WTC11 (cell line): Measurements from ENCODE around the gene JMJD8. TPM values are rescaled to one million over a fixed set of nuclear protein-coding genes. Genes with fewer than 3 reads are reported as not detected.

ENCODE experiments used
- ATAC-seq: fragments of 200-7000 bp; cut with Tn5 transposase; 2 replicates; pipeline ENCODE4 v1.10.0; 2021; ENCODE audit warnings: mild to moderate bottlenecking, moderate library complexity
- CTCF ChIA-PET: fragments of 300-600 bp; sonication (Branson Sonifier 250); formaldehyde crosslinking; loops from one replicate; lab custom pipeline; 2021; ENCODE audit warnings: antibody characterized with exemption; lab: Charles Lee
- POLR2A ChIA-PET: fragments of 350-600 bp; sonication (Branson Sonifier 250); formaldehyde crosslinking; loops from one replicate; lab custom pipeline; 2021; ENCODE audit warnings: antibody characterized with exemption; lab: Charles Lee
- DNase-seq: peaks from one replicate; pipeline ENCODE4 v3.0.0; 2021; ENCODE audit warnings: low spot score
- H3K27ac Mint-ChIP-seq: 2 replicates; pipeline ENCODE4 v1.8.0; 2021; ENCODE audit warnings: mixed read lengths
- H3K27me3 Mint-ChIP-seq: 2 replicates; pipeline ENCODE4 v1.8.0; 2021; ENCODE audit warnings: low read depth, mild to moderate bottlenecking, moderate library complexity, mixed read lengths
- H3K36me3 Mint-ChIP-seq: 2 replicates; pipeline ENCODE4 v1.8.0; 2021; ENCODE audit warnings: mixed read lengths
- H3K4me1 Mint-ChIP-seq: 2 replicates; pipeline ENCODE4 v1.8.0; 2022; ENCODE audit warnings: mixed read lengths
- H3K4me3 Mint-ChIP-seq: 2 replicates; pipeline ENCODE4 v1.8.0; 2021; ENCODE audit warnings: mild to moderate bottlenecking, moderate library complexity, mixed read lengths
- H3K9me3 Mint-ChIP-seq: 2 replicates; pipeline ENCODE4 v1.8.0; 2021; ENCODE audit warnings: mixed read lengths
- CBFB ChIP-seq: sonication (generic); formaldehyde crosslinking; IDR thresholded peaks from 2 replicates; pipeline ENCODE4 v1.8.1; 2022; ENCODE audit warnings: mild to moderate bottlenecking, low read depth, missing genetic modification reagents
- CDX4 ChIP-seq: fragments of 250-450 bp; sonication (Bioruptor Pico); IDR thresholded peaks from 2 replicates; pipeline ENCODE4 v1.9.0; 2021; ENCODE audit warnings: moderate library complexity, mild to moderate bottlenecking, inconsistent platforms, borderline replicate concordance
- E2F4 ChIP-seq: sonication (generic); formaldehyde crosslinking; IDR thresholded peaks from 2 replicates; pipeline ENCODE4 v1.8.1; 2022; ENCODE audit warnings: low read depth, mild to moderate bottlenecking, moderate library complexity, missing genetic modification reagents, borderline replicate concordance
- ELF4 ChIP-seq: sonication (generic); formaldehyde crosslinking; IDR thresholded peaks from 2 replicates; pipeline ENCODE4 v1.8.1; 2022; ENCODE audit warnings: low read depth, mild to moderate bottlenecking, moderate library complexity, missing genetic modification reagents
- FOXK1 ChIP-seq: sonication (generic); formaldehyde crosslinking; IDR thresholded peaks from 2 replicates; pipeline ENCODE4 v1.8.0; 2022; ENCODE audit warnings: mild to moderate bottlenecking, moderate library complexity, missing genetic modification reagents
- NFATC4 ChIP-seq: fragments of 250-450 bp; sonication (Bioruptor Pico); IDR thresholded peaks from 2 replicates; pipeline ENCODE4 v1.9.0; 2021; ENCODE audit warnings: mild to moderate bottlenecking
- NR3C1 ChIP-seq: sonication (generic); formaldehyde crosslinking; conservative IDR thresholded peaks from 2 replicates; pipeline ENCODE4 v1.8.1; 2023; ENCODE audit warnings: low read depth, mild to moderate bottlenecking, missing genetic modification reagents
- SMAD3 ChIP-seq: sonication (generic); formaldehyde crosslinking; IDR thresholded peaks from 2 replicates; pipeline ENCODE4 v1.8.0; 2022; ENCODE audit warnings: missing genetic modification reagents, mild to moderate bottlenecking, borderline replicate concordance
- SP1 ChIP-seq: sonication (generic); formaldehyde crosslinking; conservative IDR thresholded peaks from 2 replicates; pipeline ENCODE4 v1.8.1; 2022; ENCODE audit warnings: missing genetic modification reagents
- TP53 ChIP-seq: sonication (generic); formaldehyde crosslinking; IDR thresholded peaks from 2 replicates; pipeline ENCODE4 v1.8.1; 2023; ENCODE audit warnings: mild to moderate bottlenecking, missing genetic modification reagents
- ZNF121 ChIP-seq: sonication (generic); formaldehyde crosslinking; IDR thresholded peaks from 2 replicates; pipeline ENCODE4 v1.8.0; 2023; ENCODE audit warnings: missing genetic modification reagents
- ZNF532 ChIP-seq: fragments of 250-450 bp; sonication (Bioruptor Pico); IDR thresholded peaks from 2 replicates; pipeline ENCODE4 v1.9.0; 2021; ENCODE audit warnings: mild to moderate bottlenecking, borderline replicate concordance
- ZNF671 ChIP-seq: fragments of 250-450 bp; sonication (Bioruptor Pico); IDR thresholded peaks from 2 replicates; pipeline ENCODE4 v1.8.0; 2021; ENCODE audit warnings: mild to moderate bottlenecking
- total RNA-seq: library from RNA; stranded (reverse); gene quantifications from 3 replicates; pipeline ENCODE4 v1.2.3, GENCODE V29; 2021
- TF ChIP-seq, protein P1 (sequence below): sonication (generic); formaldehyde crosslinking; IDR thresholded peaks from 2 replicates; pipeline ENCODE4 v1.8.0; 2022; ENCODE audit warnings: mild to moderate bottlenecking, missing genetic modification reagents
- TF ChIP-seq, protein P2 (sequence below): fragments of 250-450 bp; sonication (Bioruptor Pico); IDR thresholded peaks from 2 replicates; pipeline ENCODE4 v1.9.0; 2021; ENCODE audit warnings: mild to moderate bottlenecking

The JMJD8 gene
- total RNA-seq, 1 experiment from 2014 or later, result 61.2 TPM

- TF ChIP-seq ZNF532 (CRISPR knock-in tag) (no peak), ZNF671 (CRISPR knock-in tag) (no peak)
Measured at GRCh38 chr16:646679-647172, 37.4 kb downstream of the JMJD8 start (continued).

- no peaks in the 10 kb centered on the region for H3K36me3 Mint-ChIP-seq
- TF ChIP-seq SP1 (no peak), NFATC4 (CRISPR knock-in tag) (no peak), CDX4 (no peak), ELF4 (no peak)
- TF ChIP-seq, all 79 proteins: peak for 0
- DNase-seq (no peak), ATAC-seq (no peak)
- CTCF ChIA-PET, result interaction anchor here (6.4 kb wide), 1 partner anchor 14 kb away, joined by 54 read pairs; no protein-coding TSS in a partner anchor
- Mint-ChIP-seq H3K27me3 (no peaks in the 10 kb centered on the region), H3K4me3 (no peak overlapping the region), H3K9me3 (no peaks in the 10 kb centered on the region), H3K4me1 (peaks cover 10% of the 10 kb centered on the region; the same call in 1 of the 2 replicates), H3K27ac (no peak overlapping the region)
- POLR2A ChIA-PET, result no interaction called here
Measured at GRCh38 chr16:645852-646678, 38.1 kb downstream of the JMJD8 start.

DNA sequence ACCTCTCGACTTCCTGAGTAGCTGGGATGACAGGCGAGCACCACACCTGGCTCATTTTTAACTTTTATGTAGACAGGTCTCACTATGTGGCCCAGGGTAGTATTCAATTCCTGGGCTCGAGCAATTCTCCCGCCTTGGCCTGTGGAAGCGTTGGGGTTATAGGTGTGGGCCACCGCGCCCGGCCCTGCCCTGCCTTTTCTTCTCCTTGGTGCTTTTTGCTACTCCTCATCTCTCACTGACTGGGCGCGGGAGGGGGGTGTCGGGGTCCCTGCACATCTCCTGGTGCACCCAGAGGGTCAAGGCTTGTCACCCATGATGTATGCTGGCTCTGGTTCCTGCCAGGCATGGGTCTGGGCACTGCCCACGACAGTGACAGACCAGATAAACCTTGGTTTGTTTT is 39.6 kb downstream of the JMJD8 start:
- Mint-ChIP-seq H3K36me3 (no peaks in the 10 kb centered on the region), H3K9me3 (no peaks in the 10 kb centered on the region), H3K4me1 (peaks cover 10% of the 10 kb centered on the region; the same call in 1 of the 2 replicates), H3K27ac (no peak overlapping the region), H3K27me3 (no peaks in the 10 kb centered on the region), H3K4me3 (0 out of 2 replicates have a peak overlapping the region, but pooled peaks have one; percentile 5)
- ChIA-PET POLR2A (no interaction called here), CTCF (no interaction called here)
- DNase-seq (no peak), ATAC-seq (no peak)
- TF ChIP-seq ZNF671 (CRISPR knock-in tag), result no peak
- TF ChIP-seq NR3C1, result no peak
- TF ChIP-seq SMAD3 (CRISPR knock-in tag), result no peak
- no peak for TF ChIP-seq CBFB (CRISPR knock-in tag)
- TF ChIP-seq ZNF121 (CRISPR knock-in tag), result no peak
- no peak for TF ChIP-seq FOXK1 (CRISPR knock-in tag)
- no peak for TF ChIP-seq TP53 (CRISPR knock-in tag)
- TF ChIP-seq, protein P1, sequence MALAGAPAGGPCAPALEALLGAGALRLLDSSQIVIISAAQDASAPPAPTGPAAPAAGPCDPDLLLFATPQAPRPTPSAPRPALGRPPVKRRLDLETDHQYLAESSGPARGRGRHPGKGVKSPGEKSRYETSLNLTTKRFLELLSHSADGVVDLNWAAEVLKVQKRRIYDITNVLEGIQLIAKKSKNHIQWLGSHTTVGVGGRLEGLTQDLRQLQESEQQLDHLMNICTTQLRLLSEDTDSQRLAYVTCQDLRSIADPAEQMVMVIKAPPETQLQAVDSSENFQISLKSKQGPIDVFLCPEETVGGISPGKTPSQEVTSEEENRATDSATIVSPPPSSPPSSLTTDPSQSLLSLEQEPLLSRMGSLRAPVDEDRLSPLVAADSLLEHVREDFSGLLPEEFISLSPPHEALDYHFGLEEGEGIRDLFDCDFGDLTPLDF (CRISPR knock-in tag), result no peak
- no peak for TF ChIP-seq E2F4
- no peak for TF ChIP-seq NFATC4 (CRISPR knock-in tag)
- TF ChIP-seq, protein P2, sequence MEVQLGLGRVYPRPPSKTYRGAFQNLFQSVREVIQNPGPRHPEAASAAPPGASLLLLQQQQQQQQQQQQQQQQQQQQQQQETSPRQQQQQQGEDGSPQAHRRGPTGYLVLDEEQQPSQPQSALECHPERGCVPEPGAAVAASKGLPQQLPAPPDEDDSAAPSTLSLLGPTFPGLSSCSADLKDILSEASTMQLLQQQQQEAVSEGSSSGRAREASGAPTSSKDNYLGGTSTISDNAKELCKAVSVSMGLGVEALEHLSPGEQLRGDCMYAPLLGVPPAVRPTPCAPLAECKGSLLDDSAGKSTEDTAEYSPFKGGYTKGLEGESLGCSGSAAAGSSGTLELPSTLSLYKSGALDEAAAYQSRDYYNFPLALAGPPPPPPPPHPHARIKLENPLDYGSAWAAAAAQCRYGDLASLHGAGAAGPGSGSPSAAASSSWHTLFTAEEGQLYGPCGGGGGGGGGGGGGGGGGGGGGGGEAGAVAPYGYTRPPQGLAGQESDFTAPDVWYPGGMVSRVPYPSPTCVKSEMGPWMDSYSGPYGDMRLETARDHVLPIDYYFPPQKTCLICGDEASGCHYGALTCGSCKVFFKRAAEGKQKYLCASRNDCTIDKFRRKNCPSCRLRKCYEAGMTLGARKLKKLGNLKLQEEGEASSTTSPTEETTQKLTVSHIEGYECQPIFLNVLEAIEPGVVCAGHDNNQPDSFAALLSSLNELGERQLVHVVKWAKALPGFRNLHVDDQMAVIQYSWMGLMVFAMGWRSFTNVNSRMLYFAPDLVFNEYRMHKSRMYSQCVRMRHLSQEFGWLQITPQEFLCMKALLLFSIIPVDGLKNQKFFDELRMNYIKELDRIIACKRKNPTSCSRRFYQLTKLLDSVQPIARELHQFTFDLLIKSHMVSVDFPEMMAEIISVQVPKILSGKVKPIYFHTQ (CRISPR knock-in tag), result no peak
- TF ChIP-seq ZNF532 (CRISPR knock-in tag), result no peak
